Gastroesophageal sphincter (tissue), 4 donors: ENCODE results near the gene DKK3. TPM values are rescaled to one million over a fixed set of nuclear protein-coding genes. Genes with fewer than 3 reads are reported as not detected.

Experiments
- ATAC-seq: fragments of 150-250 bp; one replicate; pipeline ENCODE4 v1.9.1; 2016; ENCODE audit warnings: mild to moderate bottlenecking, moderate library complexity
- H3K27ac ChIP-seq, 4 donors: fragments of 200-600 bp; sonication (generic) in 3 of 4; 1 replicate in 3 of 4; 2 replicates in 1 of 4; pipeline ENCODE4 v1.5.1; 2016 to 2019
- H3K27me3 ChIP-seq: fragments of 200-600 bp; sonication (generic); one replicate; pipeline ENCODE4 v1.5.1; 2019
- H3K36me3 ChIP-seq, 2 donors: fragments of 200-600 bp; sonication (generic); one replicate each; pipeline ENCODE4 v1.5.1; 2019; ENCODE audit warnings: control low read depth in 1 of 2
- H3K4me1 ChIP-seq, 3 donors: fragments of 200-600 bp; sonication (generic); 1 replicate in 2 of 3; 2 replicates in 1 of 3; pipeline ENCODE4 v1.5.1; 2016 to 2019; ENCODE audit warnings: control low read depth in 2 of 3
- H3K4me3 ChIP-seq, 2 donors: fragments of 200-600 bp; sonication (generic); one replicate each; pipeline ENCODE4 v1.5.1; 2019; ENCODE audit warnings: mild to moderate bottlenecking in 1 of 2, moderate library complexity in 1 of 2
- H3K9me3 ChIP-seq, 3 donors: fragments of 200-600 bp; sonication (generic); one replicate each; pipeline ENCODE4 v1.5.1; 2017 to 2019; ENCODE audit warnings: control low read depth in 2 of 3
- CTCF ChIP-seq, 4 experiments: fragments of 200-600 bp in 2 of 4; fragments of 450-650 bp in 2 of 4; sonication (generic) in 1 of 4; IDR thresholded peaks; one replicate each; pipeline ENCODE4 v1.5.1; 2017 to 2019; ENCODE audit warnings: antibody characterized with exemption in 4 of 4, mild to moderate bottlenecking in 2 of 4, moderate library complexity in 2 of 4
- EP300 ChIP-seq: sonication (generic); formaldehyde crosslinking; IDR thresholded peaks from one replicate; pipeline ENCODE4 v1.6.1; 2017; ENCODE audit warnings: antibody characterized with exemption, mild to moderate bottlenecking
- POLR2A ChIP-seq, 2 donors: fragments of 450-650 bp; IDR thresholded peaks; one replicate each; pipeline ENCODE4 v1.6.1; 2017; ENCODE audit warnings: antibody characterized with exemption in 2 of 2, mild to moderate bottlenecking in 2 of 2, moderate library complexity in 1 of 2
- POLR2AphosphoS5 ChIP-seq: sonication (generic); formaldehyde crosslinking; IDR thresholded peaks from one replicate; pipeline ENCODE4 v1.6.1; 2017; ENCODE audit warnings: antibody characterized with exemption
- WGBS, 2 donors: methylation state at CpG; one replicate each; pipeline ENCODE4 v1.1.5; 2018; ENCODE audit warnings: low coverage in 1 of 2; 5-methylcytosine and 5-hydroxymethylcytosine counted together
- total RNA-seq, 4 donors: library from RNA; depleted of rRNA; stranded (reverse); fragments of >200 nt; gene quantifications; one replicate each; pipeline ENCODE4 v1.1.0, GENCODE V29; 2016

The DKK3 gene
- total RNA-seq, 4 donors from 2014 or later = 72.1 to 249 (median 127) TPM

- no peak overlapping the region for H3K4me3 ChIP-seq
- H3K27ac ChIP-seq = no peak overlapping the region
- H3K9me3 ChIP-seq = no peaks in the 10 kb centered on the region
- no peaks in the 10 kb centered on the region for H3K27me3 ChIP-seq
- ATAC-seq = no peak
- WGBS, 2 donors = 57 to 71% methylated on average over 7 of the region's 7 CpGs
- H3K36me3 ChIP-seq = peaks cover 0 to 25% of the 10 kb centered on the region in 2 donors
- no peak for TF ChIP-seq CTCF (IDR thresholded peaks at IDR 0.05)
- no peak for TF ChIP-seq POLR2AphosphoS5
- no peak for TF ChIP-seq EP300
- TF ChIP-seq POLR2A (IDR thresholded peaks at IDR 0.05) = no peak
- H3K4me1 ChIP-seq = peaks cover 0 to 33% (median 3%) of the 10 kb centered on the region in 3 donors
Measured at GRCh38 chr11:11963067-11963466, 45.4 kb downstream of the DKK3 start.

- 92 to 100% methylated on average over 2 of the region's 3 CpGs for WGBS, 2 donors
- Histone ChIP-seq H3K4me3 (no peak overlapping the region), H3K27ac (no peak overlapping the region), H3K36me3 (peaks cover under 1 to 26% of the 10 kb centered on the region in 2 donors), H3K9me3 (no peaks in the 10 kb centered on the region), H3K4me1 (peaks cover 0 to 28% (median 3%) of the 10 kb centered on the region in 3 donors), H3K27me3 (no peaks in the 10 kb centered on the region)
- ATAC-seq = no peak
- no peak for TF ChIP-seq POLR2AphosphoS5
- no peak for TF ChIP-seq POLR2A (IDR thresholded peaks at IDR 0.05)
- TF ChIP-seq EP300 = no peak
- TF ChIP-seq CTCF (IDR thresholded peaks at IDR 0.05) = no peak
Measured at GRCh38 chr11:11961399-11962028, 46.9 kb downstream of the DKK3 start.

GRCh38 chr11:11960687-11961086 is 47.7 kb downstream of the DKK3 start:
- H3K27me3 ChIP-seq = no peaks in the 10 kb centered on the region
- WGBS, 2 donors = 89% methylated on average over 1 of the region's 1 CpG; no CpG with 5 or more reads in 1 of the 2 donors
- no peak overlapping the region for H3K4me3 ChIP-seq
- H3K27ac ChIP-seq = no peak overlapping the region
- H3K4me1 ChIP-seq = peaks cover 0 to 28% (median 3%) of the 10 kb centered on the region in 3 donors
- no peak for ATAC-seq
- TF ChIP-seq POLR2AphosphoS5 (no peak), CTCF (IDR thresholded peaks at IDR 0.05) (no peak), EP300 (no peak), POLR2A (IDR thresholded peaks at IDR 0.05) (no peak)
- H3K36me3 ChIP-seq = peaks cover 6 to 34% of the 10 kb centered on the region in 2 donors
- no peaks in the 10 kb centered on the region for H3K9me3 ChIP-seq

- H3K27ac ChIP-seq = no peak overlapping the region
- peaks cover 6 to 39% of the 10 kb centered on the region in 2 donors for H3K36me3 ChIP-seq
- TF ChIP-seq POLR2A (IDR thresholded peaks at IDR 0.05) (no peak), POLR2AphosphoS5 (no peak), CTCF (IDR thresholded peaks at IDR 0.05) (no peak), EP300 (no peak)
- no peaks in the 10 kb centered on the region for H3K27me3 ChIP-seq
- peaks cover 0 to 21% (median 3%) of the 10 kb centered on the region in 3 donors for H3K4me1 ChIP-seq
- H3K9me3 ChIP-seq = no peaks in the 10 kb centered on the region
- no peak for ATAC-seq
- H3K4me3 ChIP-seq = no peak overlapping the region
Measured at GRCh38 chr11:11959601-11960000, 48.8 kb downstream of the DKK3 start.

- ATAC-seq = no peak
Measured at GRCh38 chr11:11958403-11959231, 49.8 kb downstream of the DKK3 start.

More at GRCh38 chr11:11958403-11959231, 49.8 kb downstream of the DKK3 start:
- no peak for TF ChIP-seq POLR2AphosphoS5
- TF ChIP-seq EP300 = no peak
- TF ChIP-seq POLR2A (IDR thresholded peaks at IDR 0.05) = no peak
- no peak for TF ChIP-seq CTCF (IDR thresholded peaks at IDR 0.05)
- H3K36me3 ChIP-seq = peaks cover 6 to 49% of the 10 kb centered on the region in 2 donors
- no peaks in the 10 kb centered on the region for H3K27me3 ChIP-seq
- H3K9me3 ChIP-seq = no peaks in the 10 kb centered on the region
- WGBS, 2 donors = 82 to 94% methylated on average over 4 to 9 of the region's 11 CpGs
- H3K4me3 ChIP-seq = no peak overlapping the region
- peaks cover 0 to 11% (median 1%) of the 10 kb centered on the region in 3 donors for H3K4me1 ChIP-seq
- H3K27ac ChIP-seq = no peak overlapping the region
